LoVo (cell line): ENCODE data around the gene THAP4.
"Not testable (repeated sequence)": the region's sequence is repeated elsewhere in the genome, so short reads cannot be mapped to it uniquely, and the experiment has no call there.

ENCODE experiments used
- DNase-seq: peaks from one replicate; pipeline ENCODE4 v3.0.0-alpha.2; 2016; ENCODE audit warnings: low spot score

Gene THAP4

GRCh38 chr2:241612156-241613016 lies 24.6 kb downstream of the THAP4 start:
- DNase-seq: no peak

- DNase-seq: no peak
Measured at GRCh38 chr2:241611062-241611461, 25.9 kb downstream of the THAP4 start.

GRCh38 chr2:241609859-241610793 lies 26.8 kb downstream of the THAP4 start:
- peak; percentile 92 for DNase-seq

- no peak for DNase-seq
Measured at GRCh38 chr2:241608881-241609280, 28.1 kb downstream of the THAP4 start.

GRCh38 chr2:241607162-241607885 lies 29.6 kb downstream of the THAP4 start:
- DNase-seq: no peak

- DNase-seq: no peak
Measured at GRCh38 chr2:241606186-241606585, 30.8 kb downstream of the THAP4 start.

- no peak for DNase-seq
Measured at GRCh38 chr2:241603686-241604085, 33.3 kb downstream of the THAP4 start.

GRCh38 chr2:241602720-241603119 lies 34.2 kb downstream of the THAP4 start:
- DNase-seq: no peak

GRCh38 chr2:241601841-241602240 lies 35.1 kb downstream of the THAP4 start:
- DNase-seq: no peak

- no peak for DNase-seq
Measured at GRCh38 chr2:241599615-241600014, 37.3 kb downstream of the THAP4 start.

- no peak for DNase-seq
Measured at GRCh38 chr2:241598487-241598886, 38.5 kb downstream of the THAP4 start.

- DNase-seq: no peak
Measured at GRCh38 chr2:241598061-241598460, 38.9 kb downstream of the THAP4 start.

- no peak for DNase-seq
Measured at GRCh38 chr2:241597561-241597960, 39.4 kb downstream of the THAP4 start.

- DNase-seq: no peak
Measured at GRCh38 chr2:241595600-241596140, 41.3 kb downstream of the THAP4 start.

- no peak for DNase-seq
Measured at GRCh38 chr2:241593271-241593670, 43.7 kb downstream of the THAP4 start.

GRCh38 chr2:241592126-241592845 lies 44.7 kb downstream of the THAP4 start:
- no peak for DNase-seq

- DNase-seq: not testable (repeated sequence)
Measured at GRCh38 chr2:241590496-241591455, 46.2 kb downstream of the THAP4 start.

GRCh38 chr2:241589863-241590262 lies 47.1 kb downstream of the THAP4 start:
- DNase-seq: not testable (repeated sequence)

GRCh38 chr2:241586564-241587264 lies 50.2 kb downstream of the THAP4 start:
- DNase-seq: no peak
